Measurements from ENCODE around the gene TEX22. TPM values are rescaled to one million over a fixed set of nuclear protein-coding genes. Genes with fewer than 3 reads are reported as not detected.

TEX22 gene
- total RNA-seq, 1 experiment from 2014 or later, result 0.87 TPM

- TF ChIP-seq E2F4 (CRISPR knock-in tag; IDR thresholded peaks at IDR 0.05; ENCODE audit: borderline replicate concordance, low read depth) (no peak), ZNF281 (CRISPR knock-in tag; IDR thresholded peaks at IDR 0.05) (no peak), USF2 (CRISPR knock-in tag; IDR thresholded peaks at IDR 0.05) (no peak)
These were observed 29.9 kb upstream of the TEX22 start (continued) for GRCh38 chr14:105368426-105368825.

GRCh38 chr14:105368910-105369652 lies 29.3 kb upstream of the TEX22 start:
- ATAC-seq (no peak), DNase-seq (ENCODE audit: low spot score) (no peak)
- Mint-ChIP-seq H3K27me3 (ENCODE audit: low read depth) (peaks cover 6% of the 10 kb centered on the region), H3K4me1 (no peaks in the 10 kb centered on the region), H3K4me3 (no peak overlapping the region), H3K36me3 (peaks cover 27% of the 10 kb centered on the region), H3K27ac (no peak overlapping the region), H3K9me3 (peaks cover 8% of the 10 kb centered on the region)
- CTCF ChIA-PET, result interaction anchor here (0.7 to 4.4 kb wide), 2 partner anchors 17 to 121 kb away, joined by 3 to 49 read pairs; partner anchors contain the start of gene TEDC1
- POLR2A ChIA-PET, result no interaction called here
- no peak for TF ChIP-seq JUN (CRISPR knock-in tag; IDR thresholded peaks at IDR 0.05)
- no peak for TF ChIP-seq NR2C2 (CRISPR knock-in tag; IDR thresholded peaks at IDR 0.05)
- TF ChIP-seq ESRRA (CRISPR knock-in tag; IDR thresholded peaks at IDR 0.05; ENCODE audit: borderline replicate concordance), result no peak
- no peak for TF ChIP-seq OVOL2 (CRISPR knock-in tag; IDR thresholded peaks at IDR 0.05; ENCODE audit: borderline replicate concordance)
- TF ChIP-seq CTCF (IDR thresholded peaks at IDR 0.05), result no peak
- TF ChIP-seq FOXK1 (CRISPR knock-in tag; IDR thresholded peaks at IDR 0.05), result no peak
- TF ChIP-seq ZNF232 (CRISPR knock-in tag; IDR thresholded peaks at IDR 0.05), result no peak
- no peak for TF ChIP-seq ETV6 (CRISPR knock-in tag; IDR thresholded peaks at IDR 0.05)
- TF ChIP-seq EMX1 (CRISPR knock-in tag; IDR thresholded peaks at IDR 0.05), result no peak
- no peak for TF ChIP-seq GTF2I (CRISPR knock-in tag; conservative IDR thresholded peaks at IDR 0.05)
- TF ChIP-seq ZNF671 (CRISPR knock-in tag; IDR thresholded peaks at IDR 0.05), result no peak
- TF ChIP-seq ZNF416 (CRISPR knock-in tag; IDR thresholded peaks at IDR 0.05), result no peak
- TF ChIP-seq CBFB (CRISPR knock-in tag; IDR thresholded peaks at IDR 0.05; ENCODE audit: low read depth), result no peak
- TF ChIP-seq ZBTB21 (CRISPR knock-in tag; IDR thresholded peaks at IDR 0.05; ENCODE audit: borderline replicate concordance), result no peak
- no peak for TF ChIP-seq ZBTB43 (CRISPR knock-in tag; IDR thresholded peaks at IDR 0.05)
- TF ChIP-seq MYBL2 (CRISPR knock-in tag; IDR thresholded peaks at IDR 0.05), result no peak
- TF ChIP-seq ZNF219 (CRISPR knock-in tag; IDR thresholded peaks at IDR 0.05; ENCODE audit: borderline replicate concordance), result no peak
- no peak for TF ChIP-seq ZSCAN18 (CRISPR knock-in tag; IDR thresholded peaks at IDR 0.05)
- TF ChIP-seq AFF4 (CRISPR knock-in tag; IDR thresholded peaks at IDR 0.05; ENCODE audit: borderline replicate concordance), result no peak

Measured in WTC11 (cell line).